ENCODE measurements around the gene CACNA1B.

DNA sequence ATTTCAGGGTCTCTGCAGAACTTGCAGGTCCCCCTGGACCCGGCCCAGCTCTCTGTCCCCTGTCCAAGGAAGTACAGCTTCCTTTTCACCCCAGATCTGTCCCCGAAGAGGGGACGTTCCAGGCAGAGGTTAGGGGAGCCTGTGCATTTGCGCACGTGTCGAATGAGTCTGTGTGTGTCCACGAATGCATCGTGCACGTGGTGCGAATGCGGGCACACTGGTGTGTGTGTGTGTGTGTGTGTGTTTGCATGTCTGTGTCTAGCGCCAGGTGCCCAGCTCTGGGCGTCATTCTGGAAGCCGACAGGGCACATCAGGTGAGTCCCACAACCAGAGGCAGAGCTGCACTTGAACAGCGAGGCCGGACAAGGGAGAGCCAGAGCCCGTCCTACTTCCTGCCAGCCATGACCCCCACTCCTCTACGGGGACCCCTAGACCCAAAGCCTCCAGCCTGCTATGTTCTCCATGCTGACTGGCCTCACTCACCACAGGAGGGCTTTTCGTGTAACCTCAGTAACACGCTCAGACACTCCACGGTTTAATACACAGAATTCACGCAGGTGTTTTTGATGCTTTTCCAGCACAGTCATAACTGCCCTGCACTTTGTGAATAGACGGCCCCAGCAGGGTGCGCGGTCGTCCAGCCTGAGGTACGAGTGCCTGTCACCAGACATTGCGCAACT is 41.3 kb upstream of the CACNA1B start:
- TF ChIP-seq EZH2phosphoT487 (IDR thresholded peaks at IDR 0.05; ENCODE audit: low read length): no peak
- no peak for TF ChIP-seq EZH2 (optimal IDR thresholded peaks at IDR 0.05; ENCODE audit: low read depth, low read length)
